ENCODE data around the gene MTNR1A. TPM values are rescaled to one million over a fixed set of nuclear protein-coding genes. Genes with fewer than 3 reads are reported as not detected.

MTNR1A gene
- 0.63 TPM for total RNA-seq

DNA sequence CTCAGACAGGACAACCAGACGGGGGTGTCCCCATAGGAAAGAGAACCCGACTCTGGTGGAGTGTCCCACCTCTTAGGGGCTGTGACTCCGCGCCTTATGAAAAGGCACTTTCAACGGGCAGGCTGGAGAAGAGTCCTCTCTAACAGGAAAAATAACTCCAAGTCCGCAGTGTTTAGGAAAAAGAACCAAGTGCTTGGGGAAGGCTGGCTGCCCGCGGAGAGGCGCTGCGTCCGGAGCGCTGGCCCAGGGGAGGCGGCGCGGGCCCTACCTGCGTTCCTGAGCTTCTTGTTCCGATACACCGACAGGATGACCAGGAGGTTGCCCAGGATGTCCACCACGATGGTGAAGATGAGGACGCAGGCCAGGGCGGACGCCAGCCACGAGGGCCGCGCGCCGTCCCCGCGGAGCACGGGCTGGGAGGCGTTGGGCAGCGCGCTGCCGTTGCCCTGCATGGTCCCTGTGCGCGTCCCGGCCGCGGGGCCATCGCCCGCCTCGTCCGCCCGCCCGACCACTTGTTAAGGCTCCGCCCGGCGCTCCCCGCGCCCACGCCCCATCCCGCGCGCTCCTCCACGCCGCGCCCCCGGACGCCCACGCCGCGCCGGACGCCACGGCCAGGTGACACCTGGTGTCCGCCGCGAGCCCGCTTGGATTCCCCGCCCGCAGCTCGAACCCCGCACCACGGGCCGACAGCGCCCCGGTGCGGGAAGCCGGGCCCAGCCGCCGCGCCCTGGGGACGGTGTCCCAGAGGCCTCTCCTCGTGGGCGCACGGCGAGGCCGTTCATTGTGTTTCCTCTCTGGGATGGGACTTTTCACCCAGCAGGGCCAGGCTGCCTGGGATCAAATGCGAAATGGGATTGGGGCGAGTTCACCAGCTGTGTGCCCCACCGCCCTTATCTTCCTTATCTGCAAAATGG is at the start of gene MTNR1A:
MTNR1A (minus strand) TSS at position 654 of the 914 bp plus-strand sequence; CDS start at position 452, 202 bp downstream.

Small RNA genes within 50 kb of the gene (small RNA-seq; reads per million reads assigned to genes)
- not detected for gene RNU6-1055P (ENCODE audit: low replicate concordance)

Other genes starting within 250 kb of the MTNR1A start
- gene FAT1, start 168.3 kb upstream of the MTNR1A start, total RNA-seq: 36.9 TPM

Data from parietal lobe (tissue), 2 donors.